ENCODE results near the gene CCDC85A. TPM values are rescaled to one million over a fixed set of nuclear protein-coding genes. Genes with fewer than 3 reads are reported as not detected.

The CCDC85A gene
- total RNA-seq, 5 donors from 2014 or later (not counting 1 experiment from before 2014, with no cell fraction given) = not detected

DNA sequence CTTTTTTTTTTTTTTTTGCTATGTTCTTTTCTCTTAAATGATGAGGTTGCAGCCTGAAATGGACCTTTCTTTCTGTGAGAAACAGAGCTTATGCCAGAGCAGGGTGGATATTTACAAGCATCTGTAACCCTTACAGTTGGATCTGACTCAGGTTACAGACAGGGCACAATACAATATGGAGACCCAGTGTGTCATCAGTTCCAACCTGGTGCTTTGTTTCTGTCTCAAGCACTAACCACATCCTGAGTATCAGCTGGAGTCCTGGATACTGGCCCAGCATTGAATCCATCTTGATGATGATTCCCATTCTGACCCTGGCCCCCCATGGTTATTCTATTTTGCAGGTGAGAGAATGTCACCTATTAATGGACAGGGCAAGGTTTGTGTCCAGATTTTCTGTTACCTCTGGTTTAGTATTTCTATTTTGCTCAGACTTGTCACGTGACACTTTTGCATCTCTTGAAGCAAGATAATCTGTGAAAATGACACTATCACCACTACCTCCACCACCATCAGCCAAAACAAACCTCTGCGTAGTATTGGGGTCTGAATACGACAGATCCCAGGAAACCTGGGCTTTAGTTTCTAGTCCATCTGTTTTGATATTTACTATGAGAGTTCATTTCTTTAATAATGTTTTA, 174.0 kb downstream of the CCDC85A start:
- H3K27me3 Mint-ChIP-seq = no peaks in the 10 kb centered on the region
- peaks cover 9 to 15% (median 11%) of the 10 kb centered on the region in 3 donors for H3K9me3 Mint-ChIP-seq

DNA sequence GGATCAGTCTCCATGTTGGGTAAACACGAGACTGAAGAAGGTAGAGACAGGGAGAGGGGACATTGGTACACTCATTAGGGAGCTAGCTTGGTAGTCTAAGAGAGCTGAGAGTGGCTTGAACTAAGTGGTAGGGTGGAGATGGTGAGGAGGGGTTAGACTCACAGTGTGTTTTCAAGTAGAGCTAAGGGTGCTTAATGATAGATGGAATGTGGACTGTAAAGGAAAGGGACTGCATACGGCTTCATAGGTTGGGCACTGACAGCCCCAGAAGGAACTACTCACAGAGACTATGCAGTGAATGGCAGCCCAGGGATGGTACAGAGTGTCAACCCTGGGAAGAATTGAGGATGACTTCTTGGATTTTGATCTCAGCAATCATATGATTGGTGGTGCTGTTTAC, 178.1 kb downstream of the CCDC85A start:
- Mint-ChIP-seq H3K27me3 (no peaks in the 10 kb centered on the region), H3K27ac (no peak overlapping the region), H3K4me1 (no peaks in the 10 kb centered on the region), H3K36me3 (no peaks in the 10 kb centered on the region), H3K4me3 (no peak overlapping the region), H3K9me3 (peaks cover 12 to 26% (median 15%) of the 10 kb centered on the region in 3 donors)
- ChIA-PET POLR2A (interaction anchor here in 1 of 2 donors (0.6 kb wide), 1 partner anchor 22 kb away, joined by 3 read pairs; no protein-coding TSS in a partner anchor), CTCF (no interaction called here)
- ATAC-seq (replicated peaks in 1 of 4) (no peak), DNase-seq (no peak)
- no peaks in the 10 kb centered on the region for H3K4me1 ChIP-seq (ENCODE audit: control insufficient read depth in 1 of 2, extremely low read depth in 1 of 2, insufficient read depth in 2 of 2, low read length in 2 of 2)
- WGBS (ENCODE audit: insufficient coverage) = 78% methylated on average over 2 of the region's 2 CpGs
- no peaks in the 10 kb centered on the region for H3K9me3 ChIP-seq
- no peaks in the 10 kb centered on the region for H3K27me3 ChIP-seq (replicated peaks in 1 of 2; ENCODE audit: control insufficient read depth in 2 of 2, extremely low read depth in 1 of 2, insufficient read depth in 2 of 2, low read length in 1 of 2)
- no peak overlapping the region for H3K4me3 ChIP-seq (ENCODE audit: control insufficient read depth in 1 of 2, extremely low read depth in 1 of 2, low read length in 1 of 2)
- H3K27ac ChIP-seq (ENCODE audit: low read length) = no peak overlapping the region
- no peaks in the 10 kb centered on the region for H3K36me3 ChIP-seq (ENCODE audit: control insufficient read depth in 2 of 2, extremely low read depth in 1 of 2, insufficient read depth in 1 of 2, low read length in 1 of 2)

More for the DNA sequence above, 174.0 kb downstream of the CCDC85A start:
- WGBS (ENCODE audit: insufficient coverage) = no CpG with 5 or more reads among the region's 3 CpGs
- H3K9me3 ChIP-seq = no peaks in the 10 kb centered on the region
- no peak overlapping the region for H3K4me3 ChIP-seq (ENCODE audit: control insufficient read depth in 1 of 2, extremely low read depth in 1 of 2, low read length in 1 of 2)
- H3K4me1 Mint-ChIP-seq = no peaks in the 10 kb centered on the region
- H3K27me3 ChIP-seq (replicated peaks in 1 of 2; ENCODE audit: control insufficient read depth in 2 of 2, extremely low read depth in 1 of 2, insufficient read depth in 2 of 2, low read length in 1 of 2) = no peaks in the 10 kb centered on the region
- POLR2A ChIA-PET = no interaction called here
- H3K4me3 Mint-ChIP-seq = no peak overlapping the region
- CTCF ChIA-PET = no interaction called here
- no peaks in the 10 kb centered on the region for H3K4me1 ChIP-seq (ENCODE audit: control insufficient read depth in 1 of 2, extremely low read depth in 1 of 2, insufficient read depth in 2 of 2, low read length in 2 of 2)
- no peak overlapping the region for H3K27ac ChIP-seq (ENCODE audit: low read length)
- no peak overlapping the region for H3K27ac Mint-ChIP-seq
- DNase-seq (no peak), ATAC-seq (replicated peaks in 1 of 4) (no peak)
- H3K36me3 Mint-ChIP-seq = no peaks in the 10 kb centered on the region
- H3K36me3 ChIP-seq (ENCODE audit: control insufficient read depth in 2 of 2, extremely low read depth in 1 of 2, insufficient read depth in 1 of 2, low read length in 1 of 2) = no peaks in the 10 kb centered on the region

DNA sequence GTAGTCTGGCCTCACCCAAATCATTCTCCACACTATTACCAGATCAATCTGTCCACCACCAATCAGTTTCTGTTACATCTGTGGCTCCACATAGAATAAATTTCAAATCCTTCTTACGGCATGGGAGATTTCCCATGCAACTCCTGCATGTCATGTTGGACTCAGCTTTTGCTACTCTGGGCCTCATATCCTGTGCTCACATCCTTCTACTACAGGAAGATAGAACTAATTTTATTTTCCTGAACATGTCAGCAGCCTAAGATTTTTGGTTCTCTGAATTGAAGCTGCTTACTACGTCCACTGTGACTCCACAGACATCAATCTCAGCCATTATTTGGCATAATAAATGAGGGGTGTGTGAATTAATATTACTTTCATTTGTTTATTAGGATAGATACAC, 181.1 kb downstream of the CCDC85A start:
- 82% methylated on average over 1 of the region's 2 CpGs for WGBS (ENCODE audit: insufficient coverage)
- CTCF ChIA-PET = no interaction called here

DNA sequence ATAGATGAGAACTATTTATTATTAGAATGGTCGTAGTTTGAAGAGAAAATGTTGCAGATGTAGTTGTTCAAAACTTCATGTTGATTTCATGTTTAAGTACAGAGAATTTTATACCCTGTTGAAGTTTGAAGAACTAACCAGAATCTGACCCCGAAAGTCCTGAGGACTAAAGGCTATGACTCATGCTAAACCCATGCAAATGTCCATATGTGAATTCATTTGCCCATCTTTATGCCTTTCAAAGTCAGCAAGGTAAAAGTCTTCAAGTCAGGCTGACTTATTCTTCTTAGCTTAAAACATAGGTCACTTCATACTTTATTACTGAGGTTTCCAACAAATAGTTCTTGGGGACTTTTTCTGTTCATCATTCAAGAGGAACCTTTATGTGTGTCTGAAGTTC, 185.5 kb downstream of the CCDC85A start:
- no peaks in the 10 kb centered on the region for H3K36me3 Mint-ChIP-seq
- peaks cover 0 to 14% (median 3%) of the 10 kb centered on the region in 3 donors for H3K9me3 Mint-ChIP-seq
- H3K4me3 Mint-ChIP-seq = no peak overlapping the region
- DNase-seq (no peak), ATAC-seq (replicated peaks in 1 of 4) (no peak)
- Histone ChIP-seq H3K36me3 (ENCODE audit: control insufficient read depth in 2 of 2, extremely low read depth in 1 of 2, insufficient read depth in 1 of 2, low read length in 1 of 2) (no peaks in the 10 kb centered on the region), H3K4me1 (ENCODE audit: control insufficient read depth in 1 of 2, extremely low read depth in 1 of 2, insufficient read depth in 2 of 2, low read length in 2 of 2) (no peaks in the 10 kb centered on the region), H3K27me3 (replicated peaks in 1 of 2; ENCODE audit: control insufficient read depth in 2 of 2, extremely low read depth in 1 of 2, insufficient read depth in 2 of 2, low read length in 1 of 2) (no peaks in the 10 kb centered on the region), H3K4me3 (ENCODE audit: control insufficient read depth in 1 of 2, extremely low read depth in 1 of 2, low read length in 1 of 2) (no peak overlapping the region), H3K9me3 (no peaks in the 10 kb centered on the region), H3K27ac (ENCODE audit: low read length) (no peak overlapping the region)
- ChIA-PET CTCF (no interaction called here), POLR2A (no interaction called here)
- WGBS (ENCODE audit: insufficient coverage) = 80% methylated on average over 1 of the region's 2 CpGs
- no peak overlapping the region for H3K27ac Mint-ChIP-seq
- H3K27me3 Mint-ChIP-seq = no peaks in the 10 kb centered on the region
- H3K4me1 Mint-ChIP-seq = no peaks in the 10 kb centered on the region

More for the DNA sequence above, 181.1 kb downstream of the CCDC85A start:
- H3K27ac ChIP-seq (ENCODE audit: low read length) = no peak overlapping the region
- no peaks in the 10 kb centered on the region for H3K4me1 Mint-ChIP-seq
- H3K27me3 ChIP-seq (replicated peaks in 1 of 2; ENCODE audit: control insufficient read depth in 2 of 2, extremely low read depth in 1 of 2, insufficient read depth in 2 of 2, low read length in 1 of 2) = no peaks in the 10 kb centered on the region
- no peaks in the 10 kb centered on the region for H3K9me3 ChIP-seq
- no peak overlapping the region for H3K4me3 ChIP-seq (ENCODE audit: control insufficient read depth in 1 of 2, extremely low read depth in 1 of 2, low read length in 1 of 2)
- no peak overlapping the region for H3K27ac Mint-ChIP-seq
- H3K4me1 ChIP-seq (ENCODE audit: control insufficient read depth in 1 of 2, extremely low read depth in 1 of 2, insufficient read depth in 2 of 2, low read length in 2 of 2) = no peaks in the 10 kb centered on the region
- POLR2A ChIA-PET = no interaction called here
- ATAC-seq (replicated peaks in 1 of 4) (no peak), DNase-seq (no peak)
- no peaks in the 10 kb centered on the region for H3K36me3 ChIP-seq (ENCODE audit: control insufficient read depth in 2 of 2, extremely low read depth in 1 of 2, insufficient read depth in 1 of 2, low read length in 1 of 2)
- peaks cover 7 to 26% (median 15%) of the 10 kb centered on the region in 3 donors for H3K9me3 Mint-ChIP-seq
- H3K27me3 Mint-ChIP-seq = no peaks in the 10 kb centered on the region
- H3K36me3 Mint-ChIP-seq = no peaks in the 10 kb centered on the region
- no peak overlapping the region for H3K4me3 Mint-ChIP-seq

DNA sequence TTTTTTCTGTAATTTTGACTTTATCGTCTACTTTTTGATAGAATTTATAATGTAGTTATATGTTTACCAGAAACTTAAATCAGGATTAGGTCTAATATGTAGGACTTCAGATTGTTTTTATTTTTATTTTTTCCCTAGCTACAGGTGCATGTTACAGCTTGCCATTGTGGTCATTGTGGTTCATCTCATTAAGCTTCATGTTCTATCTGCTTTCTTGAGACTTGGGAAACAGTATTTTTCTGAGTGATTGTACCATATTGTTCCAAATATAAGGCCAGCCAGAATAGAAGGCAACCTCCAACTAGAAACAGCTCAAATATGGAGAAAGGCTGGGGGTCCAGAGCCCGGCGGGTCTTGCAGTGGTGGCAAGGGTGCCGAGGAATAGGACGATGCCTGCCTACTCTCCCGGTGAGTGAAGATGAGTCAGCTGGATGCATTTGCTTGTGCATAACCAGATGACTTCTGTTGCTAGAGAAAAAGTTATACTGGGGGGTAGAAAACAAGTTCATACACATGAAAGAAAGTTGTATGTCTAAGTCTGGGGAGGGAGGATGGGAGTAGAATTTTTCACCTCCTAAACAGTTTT, 188.4 kb downstream of the CCDC85A start:
- H3K27me3 Mint-ChIP-seq = no peaks in the 10 kb centered on the region
- H3K4me1 Mint-ChIP-seq = no peaks in the 10 kb centered on the region
- DNase-seq (no peak), ATAC-seq (replicated peaks in 1 of 4) (no peak)
- no peak overlapping the region for H3K27ac Mint-ChIP-seq
- WGBS (ENCODE audit: insufficient coverage) = 93% methylated on average over 5 of the region's 6 CpGs
- H3K4me3 Mint-ChIP-seq = no peak overlapping the region
- H3K9me3 ChIP-seq = no peaks in the 10 kb centered on the region
- no peaks in the 10 kb centered on the region for H3K36me3 Mint-ChIP-seq
- no peak overlapping the region for H3K27ac ChIP-seq (ENCODE audit: low read length)
- H3K4me1 ChIP-seq (ENCODE audit: control insufficient read depth in 1 of 2, extremely low read depth in 1 of 2, insufficient read depth in 2 of 2, low read length in 2 of 2) = no peaks in the 10 kb centered on the region
- no peaks in the 10 kb centered on the region for H3K27me3 ChIP-seq (replicated peaks in 1 of 2; ENCODE audit: control insufficient read depth in 2 of 2, extremely low read depth in 1 of 2, insufficient read depth in 2 of 2, low read length in 1 of 2)
- H3K4me3 ChIP-seq (ENCODE audit: control insufficient read depth in 1 of 2, extremely low read depth in 1 of 2, low read length in 1 of 2) = no peak overlapping the region
- H3K9me3 Mint-ChIP-seq = peaks cover 0 to 10% (median 7%) of the 10 kb centered on the region in 3 donors
- no peaks in the 10 kb centered on the region for H3K36me3 ChIP-seq (ENCODE audit: control insufficient read depth in 2 of 2, extremely low read depth in 1 of 2, insufficient read depth in 1 of 2, low read length in 1 of 2)
- ChIA-PET CTCF (no interaction called here), POLR2A (no interaction called here)

DNA sequence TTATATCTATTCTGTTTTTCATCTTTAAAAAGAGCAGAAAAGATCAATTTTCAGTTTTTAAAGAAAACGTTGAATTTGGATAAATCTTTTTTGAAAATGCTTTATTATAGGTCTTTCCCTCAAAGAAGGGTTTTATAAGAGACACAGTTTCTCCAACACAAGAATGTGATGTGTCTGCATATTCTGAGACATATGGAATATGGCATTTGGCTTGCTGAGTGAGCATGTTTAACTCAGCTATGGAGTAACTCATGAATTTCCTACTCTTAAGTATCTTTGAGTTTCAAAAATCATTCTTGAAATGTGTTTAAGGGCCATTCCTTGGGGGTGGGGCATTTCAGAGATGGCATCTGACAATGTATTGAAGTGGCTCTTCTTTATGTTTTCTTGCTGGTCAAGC, 191.5 kb downstream of the CCDC85A start:
- ATAC-seq (replicated peaks in 1 of 4) (no peak), DNase-seq (no peak)
- Mint-ChIP-seq H3K4me3 (no peak overlapping the region), H3K36me3 (no peaks in the 10 kb centered on the region), H3K27ac (no peak overlapping the region), H3K9me3 (peaks cover 0 to 8% (median 6%) of the 10 kb centered on the region in 3 donors), H3K4me1 (no peaks in the 10 kb centered on the region), H3K27me3 (no peaks in the 10 kb centered on the region)
- Histone ChIP-seq H3K36me3 (ENCODE audit: control insufficient read depth in 2 of 2, extremely low read depth in 1 of 2, insufficient read depth in 1 of 2, low read length in 1 of 2) (no peaks in the 10 kb centered on the region), H3K4me1 (ENCODE audit: control insufficient read depth in 1 of 2, extremely low read depth in 1 of 2, insufficient read depth in 2 of 2, low read length in 2 of 2) (no peaks in the 10 kb centered on the region), H3K4me3 (ENCODE audit: control insufficient read depth in 1 of 2, extremely low read depth in 1 of 2, low read length in 1 of 2) (no peak overlapping the region), H3K27ac (ENCODE audit: low read length) (no peak overlapping the region), H3K9me3 (no peaks in the 10 kb centered on the region), H3K27me3 (replicated peaks in 1 of 2; ENCODE audit: control insufficient read depth in 2 of 2, extremely low read depth in 1 of 2, insufficient read depth in 2 of 2, low read length in 1 of 2) (no peaks in the 10 kb centered on the region)
- no CpG with 5 or more reads among the region's 1 CpG for WGBS (ENCODE audit: insufficient coverage)
- POLR2A ChIA-PET = no interaction called here
- CTCF ChIA-PET = no interaction called here
